GM12878 (cell line): Measurements from ENCODE around the gene TRIM9. TPM values are rescaled to one million over a fixed set of nuclear protein-coding genes. Genes with fewer than 3 reads are reported as not detected.

Experiments
- ATAC-seq: fragments of 200-7000 bp; cut with Tn5 transposase; 3 replicates; pipeline ENCODE4 v1.9.1; 2020; ENCODE audit warnings: mild to moderate bottlenecking, moderate library complexity
- BruUV-seq: library from RNA; stranded (reverse); fragments of 400-500 nt; replicated peaks from 2 replicates; lab custom pipeline; 2021; lab: Mats Ljungman, UMichigan
- CTCF ChIA-PET: fragments of 300-600 bp; sonication (Branson Sonifier 250); formaldehyde crosslinking; extraction: SDS; loops from one replicate; lab custom pipeline; 2021; ENCODE audit warnings: inconsistent platforms; lab: Yijun Ruan, JAX
- POLR2A ChIA-PET: fragments of 350-600 bp; formaldehyde crosslinking; extraction: SDS; loops from one replicate; lab custom pipeline; 2021; ENCODE audit warnings: inconsistent platforms; lab: Charles Lee
- RAD21 ChIA-PET: fragments of 300-600 bp; sonication (Branson Sonifier 250); formaldehyde crosslinking; loops from one replicate; lab custom pipeline; 2023; ENCODE audit warnings: antibody characterized with exemption; ENCODE audit not compliant: unreplicated experiment; lab: Charles Lee
- SMC1A ChIA-PET: fragments of 300-600 bp; sonication (Branson Sonifier 250); formaldehyde crosslinking; loops from one replicate; lab custom pipeline; 2023; ENCODE audit not compliant: unreplicated experiment, uncharacterized antibody; lab: Charles Lee
- DNase-seq: peaks from one replicate; pipeline ENCODE4 v3.0.0-alpha.2; 2011; ENCODE audit warnings: low read depth, low spot score
- FAIRE-seq: peaks from 3 replicates; lab custom pipeline; 2011; peaks lifted over from hg19 to GRCh38; lab: Jason Lieb, UNC
- H2AFZ ChIP-seq: 2 replicates; pipeline ENCODE4 v1.6.0; 2011; ENCODE audit warnings: low read depth, low read length, control low read depth; ENCODE audit not compliant: control insufficient read depth
- H3K27ac ChIP-seq: 2 replicates; pipeline ENCODE4 v1.5.1; 2011; ENCODE audit warnings: control low read depth; ENCODE audit not compliant: control insufficient read depth, insufficient read depth
- H3K27me3 ChIP-seq, 2 experiments: replicated peaks in 1 of 2; 2 replicates each; pipeline versions ENCODE4 v1.6.0 to v1.6.1; 2011; ENCODE audit warnings: low read length in 1 of 2; ENCODE audit not compliant: control insufficient read depth in 2 of 2, insufficient read depth in 2 of 2
- H3K36me3 ChIP-seq, 2 experiments: 2 replicates each; pipeline ENCODE4 v1.5.1; 2011; ENCODE audit warnings: low read length in 1 of 2; ENCODE audit not compliant: control insufficient read depth in 2 of 2, insufficient read depth in 2 of 2
- H3K4me1 ChIP-seq: 2 replicates; pipeline ENCODE4 v1.6.1; 2011; ENCODE audit warnings: mild to moderate bottlenecking, low read length, moderate library complexity, mixed read lengths; ENCODE audit not compliant: control insufficient read depth, insufficient read depth
- H3K4me2 ChIP-seq: 2 replicates; pipeline ENCODE4 v1.6.0; 2011; ENCODE audit warnings: control low read depth; ENCODE audit not compliant: control insufficient read depth, insufficient read depth
- H3K4me3 ChIP-seq: fragments of 200-600 bp; sonication (generic); 2 replicates; pipeline ENCODE4 v1.5.1; 2016
- H3K79me2 ChIP-seq: 2 replicates; pipeline ENCODE4 v1.6.0; 2011; ENCODE audit warnings: low read length; ENCODE audit not compliant: control insufficient read depth, insufficient read depth
- H3K9ac ChIP-seq: 2 replicates; pipeline ENCODE4 v1.8.0; 2011; ENCODE audit warnings: low read length, control low read depth, mixed read lengths; ENCODE audit not compliant: control insufficient read depth, insufficient read depth
- H3K9me3 ChIP-seq: replicated peaks from 3 replicates; pipeline ENCODE4 v1.5.1; 2011; ENCODE audit warnings: mild to moderate bottlenecking, low read length; ENCODE audit not compliant: control insufficient read depth, insufficient read depth
- H4K20me1 ChIP-seq: 2 replicates; pipeline ENCODE4 v1.6.0; 2011; ENCODE audit not compliant: control insufficient read depth, insufficient read depth
- BACH1 ChIP-seq: fragments of 450-650 bp; IDR thresholded peaks from 2 replicates; pipeline ENCODE4 v1.6.1; 2017; ENCODE audit warnings: mild to moderate bottlenecking, borderline replicate concordance
- EZH2 ChIP-seq: IDR thresholded peaks from 2 replicates; pipeline ENCODE4 v1.6.1; 2012; ENCODE audit warnings: low read depth, mild to moderate bottlenecking, control low read depth, inconsistent platforms, low read length, borderline replicate concordance; ENCODE audit not compliant: control insufficient read depth
- HDAC6 ChIP-seq: fragments of 200-600 bp; sonication (generic); IDR thresholded peaks from one replicate; pipeline ENCODE4 v1.8.0; 2017; ENCODE audit warnings: antibody characterized with exemption; ENCODE audit not compliant: unreplicated experiment
- KLF5 ChIP-seq: fragments of 450-650 bp; IDR thresholded peaks from 2 replicates; pipeline ENCODE4 v1.6.1; 2014; ENCODE audit warnings: mild to moderate bottlenecking; ENCODE audit not compliant: partially characterized antibody
- PAX8 ChIP-seq: fragments of 450-650 bp; IDR thresholded peaks from 2 replicates; pipeline ENCODE4 v1.6.1; 2017; ENCODE audit warnings: mild to moderate bottlenecking, moderate library complexity
- POLR2AphosphoS2 ChIP-seq: IDR thresholded peaks from 2 replicates; pipeline ENCODE4 v1.6.1; 2011; ENCODE audit warnings: low read depth, mild to moderate bottlenecking, low read length, improper control_type of control experiment, moderate library complexity
- POU2F2 ChIP-seq: IDR thresholded peaks from 3 replicates; pipeline ENCODE4 v1.6.1; 2011; ENCODE audit warnings: low read depth, mild to moderate bottlenecking, low read length, borderline replicate concordance
- REST ChIP-seq: IDR thresholded peaks from 2 replicates; pipeline ENCODE4 v1.6.1; 2012; ENCODE audit warnings: mild to moderate bottlenecking, low read depth, low read length
- ZBTB40 ChIP-seq: fragments of 450-650 bp; IDR thresholded peaks from 2 replicates; pipeline ENCODE4 v1.6.1; 2016; ENCODE audit warnings: mild to moderate bottlenecking, moderate library complexity, borderline replicate concordance
- WGBS: methylation state at CpG from one replicate; pipeline ENCODE4 v1.1.6; 2016; ENCODE audit warnings: low lambda C conversion rate; ENCODE audit not compliant: insufficient replicate concordance, insufficient coverage; ENCODE audit errors: missing lambda C conversion rate; 5-methylcytosine and 5-hydroxymethylcytosine counted together
- in situ Hi-C: fragments of 300-500 bp; cut with MboI; formaldehyde crosslinking; loops from 9 replicates; pipeline ENCODE4 v1.14.3; 2018; ENCODE audit warnings: mixed read lengths
- intact Hi-C: fragments of 100-400 bp; cut with micrococcal nuclease; formaldehyde crosslinking; loops from one replicate; pipeline ENCODE4 v1.14.2; 2022; ENCODE audit not compliant: unreplicated experiment
- polyA plus RNA-seq, 11 experiments: library from polyadenylated mRNA; depleted of rRNA in 4 of 11; unstranded in 6 of 11; stranded (reverse) in 5 of 11; fragments of >200 nt; fragmentation: Nextera tagmentation in 4 of 11; fragmentation: Illumina TruSeq in 1 of 11; extraction: Ambion mirVana in 4 of 11; extraction: Trizol in 1 of 11; gene quantifications; 1 replicate in 1 of 11; 2 replicates in 10 of 11; pipeline versions ENCODE4 v1.2.1 to v1.2.3, GENCODE V29; 2011 to 2016; ENCODE audit warnings: inconsistent platforms in 2 of 11, missing spikeins in 2 of 11, low read depth in 1 of 11
- total RNA-seq, 4 experiments: library from RNA; depleted of rRNA in 3 of 4; stranded (reverse); fragments of >200 nt in 3 of 4; fragmentation: Illumina TruSeq in 1 of 4; extraction: Trizol in 1 of 4; gene quantifications; 2 replicates each; pipeline versions ENCODE4 v1.2.1 to v1.2.3, GENCODE V29; 2013 to 2021

TRIM9 gene
- total and polyA plus RNA-seq, 10 of the 15 experiments (the other 5 are each of a cell fraction or from before 2014, with no cell fraction given), result 0.04 to 0.18 (median 0.11) TPM; not detected in 2

- TF ChIP-seq REST (no peak), HDAC6 (no peak), KLF5 (no peak), POU2F2 (no peak)
These were observed 88.6 kb downstream of the TRIM9 start (continued) for GRCh38 chr14:51006324-51006723.

- ATAC-seq, result peak; percentile 58
- ChIA-PET RAD21 (no interaction called here), CTCF (no interaction called here), POLR2A (no interaction called here), SMC1A (interaction anchor here (1.5 kb wide), 1 partner anchor 19 kb away, joined by 4 read pairs; no protein-coding TSS in a partner anchor)
- Histone ChIP-seq H3K4me1 (no peaks in the 10 kb centered on the region), H3K9ac (no peak overlapping the region), H4K20me1 (no peaks in the 10 kb centered on the region), H3K27me3 (no peaks in the 10 kb centered on the region), H3K9me3 (no peaks in the 10 kb centered on the region), H2AFZ (no peak overlapping the region), H3K36me3 (no peaks in the 10 kb centered on the region), H3K4me3 (no peak overlapping the region), H3K4me2 (no peak overlapping the region), H3K79me2 (no peaks in the 10 kb centered on the region), H3K27ac (no peak overlapping the region)
- no TSS peak for BruUV-seq
- FAIRE-seq, result no peak
- intact Hi-C loops, result no loop called here
- DNase-seq, result no peak
- WGBS, result 50% methylated on average over 6 of the region's 6 CpGs
- in situ Hi-C loops, result no loop called here
- TF ChIP-seq EZH2 (no peak), BACH1 (no peak), POU2F2 (no peak), POLR2AphosphoS2 (no peak), PAX8 (no peak), ZBTB40 (no peak), REST (no peak)
These were observed 89.9 kb downstream of the TRIM9 start for GRCh38 chr14:51004801-51005526.
